Fibroblast of skin of left quadriceps (primary cell): ENCODE results near the gene PID1.

Source experiments
- DNase-seq, 2 experiments: peaks; one replicate each; pipeline ENCODE4 v3.0.0-alpha.2; 2013; ENCODE audit warnings: low read depth in 2 of 2

The PID1 gene

GRCh38 chr2:229118336-229118735 is 152.8 kb downstream of the PID1 start:
- no peak for DNase-seq

GRCh38 chr2:229111744-229112143 is 159.3 kb downstream of the PID1 start:
- DNase-seq, result no peak

DNA sequence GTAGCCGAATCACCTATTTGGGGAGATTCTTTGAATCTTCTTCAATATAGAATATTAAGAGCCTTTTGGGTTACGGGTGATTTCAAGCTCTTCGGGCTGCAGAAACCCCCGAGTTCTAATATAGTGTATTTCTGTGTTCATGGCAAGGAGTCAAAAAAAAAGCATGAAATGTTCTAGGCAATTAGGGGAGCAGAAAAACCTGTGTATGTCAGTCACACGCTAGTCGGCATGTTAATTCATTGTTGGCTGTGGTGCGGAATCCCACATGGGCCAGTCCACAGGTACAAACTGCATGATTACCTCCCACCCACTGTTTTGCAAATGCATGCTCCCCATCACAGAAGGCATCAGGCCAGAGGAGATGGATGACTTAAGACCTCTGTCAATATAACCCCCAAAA is 161.9 kb downstream of the PID1 start:
- DNase-seq, result no peak

DNA sequence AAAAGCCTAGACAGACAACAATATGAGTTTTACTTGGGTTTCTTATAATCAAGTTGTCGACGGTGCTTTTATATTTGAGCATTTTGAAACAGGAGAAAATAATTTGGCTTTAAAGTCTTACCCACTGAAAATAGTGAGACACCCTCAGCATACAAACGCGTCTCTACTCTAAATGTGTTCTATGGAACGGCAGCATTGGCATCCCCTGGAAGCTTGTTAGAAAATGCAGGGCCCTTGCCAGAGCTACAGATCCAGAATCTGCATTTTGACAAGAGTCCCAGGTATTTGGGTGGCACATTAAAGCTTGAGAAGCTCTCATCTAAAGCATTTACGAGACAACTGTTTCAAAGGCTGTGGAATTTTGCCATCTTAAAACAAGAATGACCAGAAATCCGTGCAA is 163.5 kb downstream of the PID1 start:
- DNase-seq, result no peak

DNA sequence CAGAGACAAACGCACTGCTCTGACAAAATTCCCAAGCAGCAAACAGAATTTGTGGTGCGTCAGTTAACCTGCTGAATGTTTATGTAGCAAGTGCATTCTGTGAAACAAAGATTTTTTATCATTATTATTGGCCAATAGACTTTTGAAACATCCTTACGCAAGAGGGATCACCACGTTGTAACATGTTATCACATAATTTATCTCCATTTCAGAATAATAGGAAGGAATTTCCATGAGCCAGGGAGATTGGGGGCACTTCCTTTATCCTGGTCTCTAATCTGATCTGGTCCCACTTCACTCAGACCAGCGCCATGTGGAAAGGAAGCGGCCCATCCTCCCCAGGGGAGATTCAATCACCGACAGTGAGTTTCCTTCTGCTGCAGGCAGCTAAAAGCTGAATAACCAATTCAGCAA is 166.1 kb downstream of the PID1 start:
- DNase-seq, result no peak

- DNase-seq, result no peak
Measured at GRCh38 chr2:229104025-229104424, 167.1 kb downstream of the PID1 start.

- DNase-seq, result no peak
Measured at GRCh38 chr2:229101314-229101713, 169.8 kb downstream of the PID1 start.

DNA sequence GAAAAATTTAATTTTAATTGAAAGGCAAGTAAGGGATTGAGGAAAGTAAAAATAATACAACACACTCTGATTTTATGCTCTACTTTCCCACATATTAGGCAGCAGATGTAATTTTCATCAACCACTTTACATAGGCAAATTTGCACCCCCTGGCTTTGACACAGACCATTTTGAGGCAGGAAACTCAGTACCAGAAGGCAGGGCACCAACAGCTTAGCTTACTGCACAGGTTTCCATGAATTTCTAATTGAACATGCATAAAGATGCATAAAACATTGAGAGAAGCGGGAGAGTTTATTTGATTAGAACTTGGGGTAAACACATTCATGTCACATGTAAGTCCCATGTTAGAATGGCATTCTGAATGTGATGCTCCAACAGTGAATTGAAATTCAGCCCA is 171.9 kb downstream of the PID1 start:
- DNase-seq, result no peak

GRCh38 chr2:229098801-229099200 is 172.3 kb downstream of the PID1 start:
- no peak for DNase-seq

DNA sequence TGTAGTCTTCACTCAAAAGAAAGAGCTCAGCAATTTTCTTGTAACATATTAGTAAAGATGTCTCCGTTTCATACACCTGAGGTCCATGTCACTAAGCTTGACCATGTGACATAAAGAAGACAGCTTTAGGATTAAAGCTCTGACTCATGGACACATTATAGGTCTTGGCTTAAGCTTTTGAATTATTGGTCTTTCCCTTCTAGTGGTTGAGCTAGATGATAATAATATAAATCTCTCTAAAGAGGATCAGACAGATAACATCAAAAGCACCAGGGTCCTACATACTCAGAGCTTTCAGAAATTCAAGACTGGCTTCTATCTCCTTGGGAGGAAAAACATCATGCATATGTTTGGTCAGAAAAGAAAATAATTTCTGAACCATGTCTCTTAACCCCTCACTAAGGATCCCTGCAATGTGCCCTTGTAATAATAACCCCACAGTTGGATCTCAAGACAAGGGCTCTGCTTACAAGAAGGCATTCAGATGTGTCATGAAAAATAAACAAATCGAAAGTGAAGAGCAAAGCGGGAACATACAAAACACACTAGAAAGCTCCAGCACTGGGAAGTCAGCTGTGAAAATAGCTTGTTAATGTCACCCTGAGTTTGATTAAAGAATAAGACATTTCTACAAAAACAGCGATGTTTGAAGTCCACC is 174.5 kb downstream of the PID1 start:
- DNase-seq, result no peak

- no peak for DNase-seq
Measured at GRCh38 chr2:229095472-229095871, 175.6 kb downstream of the PID1 start.

- no peak for DNase-seq
Measured at GRCh38 chr2:229090225-229090624, 180.9 kb downstream of the PID1 start.

GRCh38 chr2:229089776-229090175 is 181.3 kb downstream of the PID1 start:
- DNase-seq, result peak; percentile 42 to 47

- DNase-seq, result no peak
Measured at GRCh38 chr2:229088966-229089700, 182.0 kb downstream of the PID1 start.

- no peak for DNase-seq
Measured at GRCh38 chr2:229088517-229088913, 182.6 kb downstream of the PID1 start.

DNA sequence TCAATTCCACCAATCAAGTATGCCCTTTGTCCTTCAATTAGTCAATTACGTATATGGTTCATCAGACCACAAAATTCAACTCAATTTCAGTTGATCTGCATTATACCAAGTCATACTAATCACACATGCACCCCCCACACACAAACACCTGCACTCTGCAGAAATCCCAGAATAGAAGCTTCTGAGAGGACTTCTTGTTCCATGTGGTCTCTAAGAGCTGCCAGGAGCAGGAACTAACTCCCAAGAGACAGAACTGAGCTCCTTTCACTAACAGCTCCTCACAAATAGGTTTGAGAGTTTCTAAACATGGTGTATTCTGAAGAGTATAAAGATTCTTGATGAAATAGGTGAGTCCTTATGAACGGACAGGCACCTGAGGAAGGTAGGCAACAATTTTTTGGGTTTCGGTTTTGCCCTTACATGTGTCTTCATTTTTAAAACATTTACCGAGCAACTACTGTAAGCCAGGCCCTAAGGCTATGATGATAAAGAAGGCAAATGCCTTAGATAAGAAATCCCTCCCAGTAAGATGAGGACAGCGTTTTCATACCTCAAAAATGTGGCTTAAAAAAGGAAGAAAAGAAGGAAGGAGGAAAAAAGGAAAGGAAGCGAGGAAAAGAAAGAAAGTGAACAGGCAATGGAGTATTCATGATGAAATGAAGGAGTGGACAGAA is 183.1 kb downstream of the PID1 start:
- DNase-seq, result no peak

DNA sequence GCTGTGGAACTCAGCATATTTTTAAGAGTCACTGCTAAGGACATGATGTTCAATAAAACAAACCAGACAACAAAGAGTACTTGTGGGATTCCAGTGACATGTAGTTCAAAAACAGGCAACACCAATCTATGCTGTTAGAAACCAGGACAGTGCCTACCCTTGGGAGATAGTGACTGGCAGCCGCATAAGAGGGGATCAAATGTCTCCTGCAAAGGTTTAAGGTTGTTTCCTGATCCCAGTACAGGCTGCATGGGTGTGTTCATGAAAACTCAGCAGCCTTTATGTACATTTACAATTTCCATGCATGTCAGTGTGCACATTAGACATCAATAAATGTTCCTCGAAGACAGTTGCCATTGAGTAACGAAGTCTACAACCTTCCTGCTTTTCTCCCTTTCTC is 183.8 kb downstream of the PID1 start:
- no peak for DNase-seq

DNA sequence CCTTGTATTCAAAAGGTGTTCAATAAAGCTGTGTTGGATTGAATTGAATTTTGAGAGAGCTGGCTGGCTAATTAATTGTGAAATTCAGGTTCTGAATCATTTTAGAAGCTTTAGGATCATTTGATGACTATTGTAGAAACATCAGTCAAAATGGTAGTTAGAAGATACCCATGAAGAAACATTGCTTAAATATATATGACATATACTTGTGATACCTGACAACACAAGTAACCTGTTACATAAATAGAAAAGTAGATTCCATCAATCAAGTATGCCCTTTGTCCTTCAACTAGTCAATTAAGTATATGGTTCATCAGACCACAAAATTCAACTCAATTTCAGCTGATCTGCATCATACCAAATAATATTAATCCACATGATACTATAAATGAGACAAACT is 185.6 kb downstream of the PID1 start:
- no peak for DNase-seq

- peak; percentile 53 to 59 for DNase-seq
Measured at GRCh38 chr2:229084447-229084846, 186.6 kb downstream of the PID1 start.

DNA sequence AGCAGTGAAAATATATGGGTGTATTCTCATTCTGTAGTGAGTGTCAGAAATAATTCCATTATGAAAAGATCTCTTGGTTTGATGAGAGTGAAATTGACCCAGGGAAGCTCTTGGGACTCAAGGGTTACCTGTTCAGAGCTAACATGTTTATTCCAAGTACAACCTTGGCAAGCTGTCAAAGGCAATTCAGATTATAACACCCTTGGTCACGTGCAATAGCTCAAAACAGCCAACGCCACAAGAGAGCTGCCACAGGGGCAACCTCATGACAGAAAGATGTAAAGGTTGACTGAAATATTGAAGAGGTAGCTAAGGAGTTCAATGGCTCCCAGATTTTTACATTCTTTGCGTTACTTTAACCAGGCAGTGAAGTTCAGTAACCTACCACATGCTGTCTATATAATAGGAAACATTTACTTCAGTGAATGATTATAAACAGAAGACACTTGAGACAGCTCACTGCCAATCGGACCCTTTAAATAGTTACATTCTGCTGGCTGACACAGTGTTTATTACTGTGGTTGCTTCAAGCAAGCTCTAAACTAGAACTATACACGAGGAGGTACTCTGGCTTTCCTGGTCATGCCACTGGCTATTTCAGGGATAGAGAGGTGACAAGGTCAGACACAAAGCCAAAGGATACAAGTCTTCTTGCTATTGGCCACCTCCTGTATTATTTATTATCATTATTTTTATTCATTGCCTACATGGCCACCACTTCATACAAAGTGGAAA is 187.3 kb downstream of the PID1 start:
- DNase-seq, result no peak

GRCh38 chr2:229081411-229081810 is 189.7 kb downstream of the PID1 start:
- no peak for DNase-seq

- DNase-seq, result no peak
Measured at GRCh38 chr2:229080172-229080571, 190.9 kb downstream of the PID1 start.
